ENCODE data around the gene SCT. TPM values are rescaled to one million over a fixed set of nuclear protein-coding genes. Genes with fewer than 3 reads are reported as not detected.

The SCT gene
- total and polyA plus RNA-seq, 4 donors, result 0.88 to 1.4 TPM; not detected in 2

- H3K27ac ChIP-seq (ENCODE audit: low read depth, low read length), result no peak overlapping the region
These were observed 19.2 kb upstream of the SCT start for GRCh38 chr11:646214-646613.

GRCh38 chr11:645536-645935, 18.6 kb upstream of the SCT start:
- Histone ChIP-seq H3K9me3 (ENCODE audit: control insufficient read depth, insufficient read depth, low read length) (no peaks in the 10 kb centered on the region), H3K4me3 (ENCODE audit: low read depth, low read length) (no peak overlapping the region), H3K27ac (ENCODE audit: low read depth, low read length) (no peak overlapping the region), H3K36me3 (ENCODE audit: control insufficient read depth, insufficient read depth, low read length) (peaks cover 84% of the 10 kb centered on the region), H3K4me1 (ENCODE audit: control insufficient read depth, insufficient read depth, low read length) (peaks cover 8% of the 10 kb centered on the region), H3K27me3 (ENCODE audit: control insufficient read depth, insufficient read depth, low read length) (peaks cover 9% of the 10 kb centered on the region)
- DNase-seq (ENCODE audit: low read depth in 4 of 6, low spot score in 6 of 6), result no peak
- WGBS (ENCODE audit: insufficient coverage), result 86% methylated on average over 15 of the region's 16 CpGs

More at GRCh38 chr11:646214-646613, 19.2 kb upstream of the SCT start:
- WGBS (ENCODE audit: insufficient coverage), result 87% methylated on average over 9 of the region's 14 CpGs
- H3K36me3 ChIP-seq (ENCODE audit: control insufficient read depth, insufficient read depth, low read length), result peaks cover 84% of the 10 kb centered on the region
- peaks cover 2% of the 10 kb centered on the region for H3K27me3 ChIP-seq (ENCODE audit: control insufficient read depth, insufficient read depth, low read length)
- H3K9me3 ChIP-seq (ENCODE audit: control insufficient read depth, insufficient read depth, low read length), result no peaks in the 10 kb centered on the region
- DNase-seq (ENCODE audit: low read depth in 4 of 6, low spot score in 6 of 6), result no peak
- H3K4me1 ChIP-seq (ENCODE audit: control insufficient read depth, insufficient read depth, low read length), result peaks cover under 1% of the 10 kb centered on the region
- H3K4me3 ChIP-seq (ENCODE audit: low read depth, low read length), result no peak overlapping the region

- H3K4me3 ChIP-seq (ENCODE audit: low read depth, low read length), result no peak overlapping the region
- WGBS (ENCODE audit: insufficient coverage), result 92% methylated on average over 42 of the region's 50 CpGs
- H3K27me3 ChIP-seq (ENCODE audit: control insufficient read depth, insufficient read depth, low read length), result peaks cover 17% of the 10 kb centered on the region
- H3K4me1 ChIP-seq (ENCODE audit: control insufficient read depth, insufficient read depth, low read length), result peaks cover 14% of the 10 kb centered on the region
- no peaks in the 10 kb centered on the region for H3K9me3 ChIP-seq (ENCODE audit: control insufficient read depth, insufficient read depth, low read length)
- H3K27ac ChIP-seq (ENCODE audit: low read depth, low read length), result no peak overlapping the region
- DNase-seq (ENCODE audit: low read depth in 4 of 6, low spot score in 6 of 6), result no peak
- peaks cover 80% of the 10 kb centered on the region for H3K36me3 ChIP-seq (ENCODE audit: control insufficient read depth, insufficient read depth, low read length)
These were observed 17.1 kb upstream of the SCT start for GRCh38 chr11:643849-644738.

- peaks cover 24% of the 10 kb centered on the region for H3K27me3 ChIP-seq (ENCODE audit: control insufficient read depth, insufficient read depth, low read length)
- peaks cover 76% of the 10 kb centered on the region for H3K36me3 ChIP-seq (ENCODE audit: control insufficient read depth, insufficient read depth, low read length)
- no peak overlapping the region for H3K4me3 ChIP-seq (ENCODE audit: low read depth, low read length)
- no peak for DNase-seq (ENCODE audit: low read depth in 4 of 6, low spot score in 6 of 6)
- H3K9me3 ChIP-seq (ENCODE audit: control insufficient read depth, insufficient read depth, low read length), result no peaks in the 10 kb centered on the region
- no peak overlapping the region for H3K27ac ChIP-seq (ENCODE audit: low read depth, low read length)
- WGBS (ENCODE audit: insufficient coverage), result 95% methylated on average over 9 of the region's 9 CpGs
- peaks cover 21% of the 10 kb centered on the region for H3K4me1 ChIP-seq (ENCODE audit: control insufficient read depth, insufficient read depth, low read length)
These were observed 16.4 kb upstream of the SCT start for GRCh38 chr11:643366-643765.

- H3K4me3 ChIP-seq (ENCODE audit: low read depth, low read length), result no peak overlapping the region
- no peaks in the 10 kb centered on the region for H3K9me3 ChIP-seq (ENCODE audit: control insufficient read depth, insufficient read depth, low read length)
- H3K4me1 ChIP-seq (ENCODE audit: control insufficient read depth, insufficient read depth, low read length), result peaks cover 31% of the 10 kb centered on the region
- peaks cover 36% of the 10 kb centered on the region for H3K27me3 ChIP-seq (ENCODE audit: control insufficient read depth, insufficient read depth, low read length)
- WGBS (ENCODE audit: insufficient coverage), result 87% methylated on average over 13 of the region's 19 CpGs
- no peak for DNase-seq (ENCODE audit: low read depth in 4 of 6, low spot score in 6 of 6)
- peaks cover 69% of the 10 kb centered on the region for H3K36me3 ChIP-seq (ENCODE audit: control insufficient read depth, insufficient read depth, low read length)
- H3K27ac ChIP-seq (ENCODE audit: low read depth, low read length), result no peak overlapping the region
These were observed 14.9 kb upstream of the SCT start for GRCh38 chr11:641806-642370.

GRCh38 chr11:640021-640706, 13.2 kb upstream of the SCT start:
- WGBS (ENCODE audit: insufficient coverage), result 11% methylated on average over 46 of the region's 69 CpGs
- H3K27ac ChIP-seq (ENCODE audit: low read depth, low read length), result no peak overlapping the region
- H3K27me3 ChIP-seq (ENCODE audit: control insufficient read depth, insufficient read depth, low read length), result peaks cover 48% of the 10 kb centered on the region
- H3K36me3 ChIP-seq (ENCODE audit: control insufficient read depth, insufficient read depth, low read length), result peaks cover 55% of the 10 kb centered on the region
- H3K9me3 ChIP-seq (ENCODE audit: control insufficient read depth, insufficient read depth, low read length), result no peaks in the 10 kb centered on the region
- peak in 1 of 6 donors; percentile 2 for DNase-seq (ENCODE audit: low read depth in 4 of 6, low spot score in 6 of 6)
- H3K4me3 ChIP-seq (ENCODE audit: low read depth, low read length), result no peak overlapping the region
- peaks cover 38% of the 10 kb centered on the region for H3K4me1 ChIP-seq (ENCODE audit: control insufficient read depth, insufficient read depth, low read length)

GRCh38 chr11:639332-639955, 12.5 kb upstream of the SCT start:
- DNase-seq (ENCODE audit: low read depth in 4 of 6, low spot score in 6 of 6), result peak in 2 of 6 donors; percentile 33 to 47
- H3K27ac ChIP-seq (ENCODE audit: low read depth, low read length), result no peak overlapping the region
- H3K4me1 ChIP-seq (ENCODE audit: control insufficient read depth, insufficient read depth, low read length), result peaks cover 38% of the 10 kb centered on the region
- no peak overlapping the region for H3K4me3 ChIP-seq (ENCODE audit: low read depth, low read length)
- H3K36me3 ChIP-seq (ENCODE audit: control insufficient read depth, insufficient read depth, low read length), result peaks cover 51% of the 10 kb centered on the region
- WGBS (ENCODE audit: insufficient coverage), result 3% methylated on average over 77 of the region's 80 CpGs
- no peaks in the 10 kb centered on the region for H3K9me3 ChIP-seq (ENCODE audit: control insufficient read depth, insufficient read depth, low read length)
- peaks cover 52% of the 10 kb centered on the region for H3K27me3 ChIP-seq (ENCODE audit: control insufficient read depth, insufficient read depth, low read length)

GRCh38 chr11:638631-639331, 11.8 kb upstream of the SCT start:
- peak in 1 of 6 donors; percentile 43 for DNase-seq (ENCODE audit: low read depth in 4 of 6, low spot score in 6 of 6)
- WGBS (ENCODE audit: insufficient coverage), result 33% methylated on average over 22 of the region's 28 CpGs
- H3K9me3 ChIP-seq (ENCODE audit: control insufficient read depth, insufficient read depth, low read length), result no peaks in the 10 kb centered on the region
- peaks cover 44% of the 10 kb centered on the region for H3K36me3 ChIP-seq (ENCODE audit: control insufficient read depth, insufficient read depth, low read length)
- H3K27me3 ChIP-seq (ENCODE audit: control insufficient read depth, insufficient read depth, low read length), result peaks cover 52% of the 10 kb centered on the region
- H3K4me1 ChIP-seq (ENCODE audit: control insufficient read depth, insufficient read depth, low read length), result peaks cover 38% of the 10 kb centered on the region
- no peak overlapping the region for H3K27ac ChIP-seq (ENCODE audit: low read depth, low read length)
- no peak overlapping the region for H3K4me3 ChIP-seq (ENCODE audit: low read depth, low read length)
